H1 (cell line): ENCODE results near the gene LSM2. TPM values are rescaled to one million over a fixed set of nuclear protein-coding genes. Genes with fewer than 3 reads are reported as not detected.

ENCODE experiments used
- CTCF ChIA-PET: fragments of 300-600 bp; sonication (Branson Sonifier 250); formaldehyde crosslinking; loops from one replicate; lab custom pipeline; 2021; ENCODE audit not compliant: partially characterized antibody; lab: Charles Lee
- POLR2A ChIA-PET: fragments of 300-600 bp; sonication (Branson Sonifier 250); formaldehyde crosslinking; loops from one replicate; lab custom pipeline; 2021; ENCODE audit warnings: inconsistent platforms; ENCODE audit not compliant: partially characterized antibody; lab: Charles Lee
- DNase-seq, 2 experiments: peaks; one replicate each; pipeline versions ENCODE4 v3.0.0 to v3.0.0-alpha.2; 2010 to 2022; ENCODE audit warnings: low spot score in 2 of 2, low read depth in 1 of 2, mixed read lengths in 1 of 2
- FAIRE-seq: peaks from 2 replicates; lab custom pipeline; 2011; peaks lifted over from hg19 to GRCh38; lab: Jason Lieb, UNC
- H2AFZ ChIP-seq: 2 replicates; pipeline ENCODE4 v1.8.1; 2012; ENCODE audit warnings: low read length, inconsistent platforms
- H2AK5ac ChIP-seq: 2 replicates; pipeline ENCODE4 v1.6.1; 2013; ENCODE audit warnings: low read depth, low read length
- H2BK120ac ChIP-seq: replicated peaks from 2 replicates; pipeline ENCODE3; 2013; ENCODE audit warnings: low read depth, low read length, inconsistent platforms
- H2BK12ac ChIP-seq: 2 replicates; pipeline ENCODE4 v1.6.1; 2013; ENCODE audit warnings: low read depth, low read length
- H2BK15ac ChIP-seq: 2 replicates; pipeline ENCODE4 v1.6.1; 2013; ENCODE audit warnings: low read length
- H2BK20ac ChIP-seq: 2 replicates; pipeline ENCODE4 v1.6.1; 2013; ENCODE audit warnings: low read length
- H2BK5ac ChIP-seq: 2 replicates; pipeline ENCODE4 v1.6.1; 2013; ENCODE audit warnings: low read depth, low read length
- H3K14ac ChIP-seq: 2 replicates; pipeline ENCODE4 v1.6.1; 2013; ENCODE audit warnings: inconsistent platforms; ENCODE audit not compliant: insufficient read length
- H3K18ac ChIP-seq: 2 replicates; pipeline ENCODE4 v1.6.1; 2013; ENCODE audit warnings: low read length; ENCODE audit errors: extremely low read depth
- H3K23ac ChIP-seq: 2 replicates; pipeline ENCODE4 v1.6.1; 2013; ENCODE audit warnings: inconsistent platforms; ENCODE audit not compliant: insufficient read length
- H3K23me2 ChIP-seq: 2 replicates; pipeline ENCODE4 v1.6.1; 2013; ENCODE audit warnings: low read depth, low read length
- H3K27ac ChIP-seq: 2 replicates; pipeline ENCODE4 v1.6.1; 2011; ENCODE audit warnings: low read depth, low read length, inconsistent platforms
- H3K27me3 ChIP-seq, 4 experiments: replicated peaks in 1 of 4; 1 replicate in 1 of 4; 2 replicates in 3 of 4; pipeline versions ENCODE4 v1.6.1 to v1.8.1; 2011 to 2013; ENCODE audit warnings: low read length in 3 of 4, mild to moderate bottlenecking in 3 of 4, inconsistent platforms in 2 of 4, mixed read lengths in 2 of 4, moderate library complexity in 1 of 4; ENCODE audit not compliant: control insufficient read depth in 3 of 4, insufficient read depth in 3 of 4; ENCODE audit errors: extremely low read depth in 1 of 4
- H3K36me3 ChIP-seq, 4 experiments: 2 replicates each; pipeline versions ENCODE4 v1.6.1 to v1.8.1; 2011 to 2013; ENCODE audit warnings: mild to moderate bottlenecking in 4 of 4, low read length in 3 of 4, moderate library complexity in 2 of 4, control low read depth in 1 of 4, inconsistent platforms in 1 of 4; ENCODE audit not compliant: insufficient read depth in 4 of 4, control insufficient read depth in 2 of 4
- H3K4ac ChIP-seq: replicated peaks from 2 replicates; pipeline ENCODE3; 2013; ENCODE audit warnings: low read length, low read depth, mixed read lengths, inconsistent platforms; ENCODE audit not compliant: insufficient read length
- H3K4me1 ChIP-seq, 4 experiments: replicated peaks in 1 of 4; 1 replicate in 1 of 4; 2 replicates in 3 of 4; pipeline versions ENCODE4 v1.6.1 to v1.8.1; 2011 to 2013; ENCODE audit warnings: low read length in 3 of 4, inconsistent platforms in 2 of 4, mixed read lengths in 1 of 4; ENCODE audit not compliant: insufficient read depth in 4 of 4, control insufficient read depth in 3 of 4
- H3K4me2 ChIP-seq, 2 experiments: 2 replicates each; pipeline versions ENCODE4 v1.6.1 to v1.8.1; 2011 to 2013; ENCODE audit warnings: low read depth in 2 of 2, low read length in 2 of 2, control low read depth in 1 of 2, inconsistent platforms in 1 of 2, mild to moderate bottlenecking in 1 of 2; ENCODE audit not compliant: insufficient read depth in 1 of 2
- H3K4me3 ChIP-seq, 4 experiments: fragments of 200-600, 300-600 bp in 1 of 4; sonication (generic), shearing (Covaris generic), sonication (Bioruptor Twin) in 1 of 4; 2 replicates each; pipeline versions ENCODE4 v1.5.1 to v1.8.1; 2011 to 2016; ENCODE audit warnings: low read length in 4 of 4, low read depth in 3 of 4, control low read depth in 2 of 4, inconsistent platforms in 2 of 4, mild to moderate bottlenecking in 2 of 4, mixed read lengths in 1 of 4, moderate library complexity in 1 of 4; ENCODE audit not compliant: insufficient read depth in 2 of 4; ENCODE audit errors: extremely low read depth in 1 of 4
- H3K56ac ChIP-seq: replicated peaks from 2 replicates; pipeline ENCODE3; 2013; ENCODE audit warnings: low read depth, mild to moderate bottlenecking, mixed read lengths, low read length, inconsistent platforms; ENCODE audit not compliant: insufficient read length
- H3K79me1 ChIP-seq: 2 replicates; pipeline ENCODE4 v1.6.1; 2013; ENCODE audit warnings: low read depth, low read length, control low read depth
- H3K79me2 ChIP-seq, 2 experiments: 2 replicates each; pipeline versions ENCODE4 v1.6.1 to v1.8.1; 2012 to 2013; ENCODE audit warnings: low read length in 2 of 2, mild to moderate bottlenecking in 2 of 2, inconsistent platforms in 1 of 2; ENCODE audit not compliant: insufficient read depth in 2 of 2, control insufficient read depth in 1 of 2
- H3K9ac ChIP-seq, 4 experiments: replicated peaks in 1 of 4; 1 replicate in 1 of 4; 2 replicates in 3 of 4; pipeline versions ENCODE4 v1.6.1 to v1.8.1; 2011 to 2013; ENCODE audit warnings: low read depth in 3 of 4, low read length in 3 of 4, control low read depth in 2 of 4, mild to moderate bottlenecking in 2 of 4, moderate library complexity in 2 of 4, inconsistent platforms in 1 of 4; ENCODE audit errors: extremely low read depth in 1 of 4
- H3K9me3 ChIP-seq, 2 experiments: 2 replicates each; pipeline versions ENCODE4 v1.6.1 to v1.8.1; 2012 to 2013; ENCODE audit warnings: mild to moderate bottlenecking in 2 of 2, moderate library complexity in 2 of 2, control low read depth in 1 of 2, inconsistent platforms in 1 of 2, low read depth in 1 of 2, low read length in 1 of 2, mixed read lengths in 1 of 2; ENCODE audit not compliant: insufficient read depth in 2 of 2
- H4K20me1 ChIP-seq, 2 experiments: replicated peaks in 1 of 2; 2 replicates each; pipeline versions ENCODE3 to v1.8.1; 2011 to 2013; ENCODE audit warnings: inconsistent platforms in 2 of 2, low read length in 2 of 2, mild to moderate bottlenecking in 1 of 2; ENCODE audit not compliant: insufficient read depth in 2 of 2, control insufficient read depth in 1 of 2
- H4K5ac ChIP-seq: 2 replicates; pipeline ENCODE4 v1.6.1; 2013; ENCODE audit warnings: low read length, low read depth, mixed read lengths, inconsistent platforms; ENCODE audit not compliant: insufficient read length
- H4K8ac ChIP-seq: 2 replicates; pipeline ENCODE4 v1.8.0; 2013; ENCODE audit warnings: mild to moderate bottlenecking, moderate library complexity, low read length, inconsistent platforms; ENCODE audit not compliant: insufficient read depth; ENCODE audit errors: extremely low read depth
- H4K91ac ChIP-seq: replicated peaks from 2 replicates; pipeline ENCODE3; 2013; ENCODE audit warnings: low read length, mixed read lengths, inconsistent platforms; ENCODE audit not compliant: insufficient read length
- BCL11A ChIP-seq, 2 experiments: IDR thresholded peaks; one replicate each; pipeline ENCODE4 v1.6.1; 2011; ENCODE audit warnings: low read depth in 2 of 2, low read length in 2 of 2, mild to moderate bottlenecking in 2 of 2
- BRCA1 ChIP-seq: IDR thresholded peaks from 2 replicates; pipeline ENCODE4 v1.6.1; 2012; ENCODE audit warnings: low read depth, low read length, improper control_type of control experiment
- CHD2 ChIP-seq: IDR thresholded peaks from 2 replicates; pipeline ENCODE4 v1.6.1; 2012; ENCODE audit warnings: low read length, improper control_type of control experiment
- CTCF ChIP-seq, 3 experiments: IDR thresholded peaks; 1 replicate in 2 of 3; 2 replicates in 1 of 3; pipeline versions ENCODE4 v1.5.1 to v1.6.1; 2011; ENCODE audit warnings: low read length in 3 of 3, mild to moderate bottlenecking in 3 of 3, inconsistent platforms in 2 of 3, low read depth in 1 of 3, moderate library complexity in 1 of 3; ENCODE audit not compliant: insufficient read depth in 1 of 3; ENCODE audit errors: control extremely low read depth in 1 of 3
- RBBP5 ChIP-seq: IDR thresholded peaks from 2 replicates; pipeline ENCODE4 v1.7.1; 2012; ENCODE audit warnings: low read depth, mild to moderate bottlenecking, inconsistent platforms, low read length, moderate library complexity, borderline replicate concordance
- SIN3A ChIP-seq, 2 experiments: IDR thresholded peaks in 1 of 2; conservative IDR thresholded peaks in 1 of 2; 2 replicates each; pipeline ENCODE4 v1.6.1; 2011 to 2012; ENCODE audit warnings: low read length in 2 of 2, improper control_type of control experiment in 1 of 2, low read depth in 1 of 2, mild to moderate bottlenecking in 1 of 2
- SIRT6 ChIP-seq: IDR thresholded peaks from one replicate; pipeline ENCODE4 v1.7.1; 2012; ENCODE audit warnings: low read length, inconsistent platforms
- WGBS, 2 experiments: shearing (Covaris generic) in 1 of 2; methylation state at CpG; one replicate each; pipeline versions ENCODE4 v1.1.6 to v1.1.7; 2013 to 2015; ENCODE audit warnings: low lambda C conversion rate in 2 of 2, mixed read lengths in 2 of 2, inconsistent platforms in 1 of 2, low coverage in 1 of 2, missing lambda C conversion rate in 1 of 2; ENCODE audit not compliant: insufficient replicate concordance in 2 of 2, insufficient coverage in 1 of 2, insufficient read length in 1 of 2; ENCODE audit errors: extremely low coverage in 1 of 2, missing lambda C conversion rate in 1 of 2; 5-methylcytosine and 5-hydroxymethylcytosine counted together
- polyA plus RNA-seq, 7 experiments: library from polyadenylated mRNA; depleted of rRNA in 3 of 7; stranded (reverse) in 5 of 7; unstranded in 2 of 7; fragments of >200 nt in 5 of 7; fragments of 200-250 nt in 2 of 7; gene quantifications; 1 replicate in 5 of 7; 2 replicates in 1 of 7; 4 replicates in 1 of 7; pipeline versions ENCODE4 v1.2.1 to v1.2.3, GENCODE V29; 2011 to 2013; ENCODE audit warnings: missing spikeins in 2 of 7, mixed read lengths in 2 of 7
- total RNA-seq: library from RNA; stranded (reverse); fragmentation: NEBNext Ultra II Directional; extraction: Animal tissue kit (Norgen Biotek cat#: 25700); gene quantifications from 2 replicates; pipeline ENCODE4 v1.2.1, GENCODE V29; 2021

Gene LSM2
- total and polyA plus RNA-seq, 2 of the 8 experiments (the other 6 are each of a cell fraction or from before 2014, with no cell fraction given): 127 to 168 TPM

GRCh38 chr6:31770860-31771259, 35.9 kb downstream of the LSM2 start:
- H3K27me3 ChIP-seq: no peaks in the 10 kb centered on the region
- ChIA-PET POLR2A (interaction anchor here (0.6 to 2.8 kb wide), 9 partner anchors 10 to 1604 kb away, joined by 3 to 10 read pairs (median 7); partner anchors contain the start of genes HSPA1A, HSPA1L, MSH5 and VARS1), CTCF (interaction anchor here (0.6 to 14.4 kb wide), 18 partner anchors 14 to 97 kb away, joined by 3 to 228 read pairs (median 12); partner anchors contain the start of genes DDAH2, HSPA1B, MPIG6B and MSH5)
- H3K18ac ChIP-seq: no peak overlapping the region
- no peak overlapping the region for H4K5ac ChIP-seq
- peaks cover 0 to 5% (median under 1%) of the 10 kb centered on the region in 4 experiments; a peak in 4 of 7 replicates for H3K4me1 ChIP-seq
- H3K79me2 ChIP-seq: no peaks in the 10 kb centered on the region
- no peak overlapping the region for H2AFZ ChIP-seq
- FAIRE-seq (no peak), DNase-seq (no peak)
- H2BK120ac ChIP-seq: no peak overlapping the region
- H4K8ac ChIP-seq: no peak overlapping the region
- no peaks in the 10 kb centered on the region for H3K36me3 ChIP-seq
- H3K79me1 ChIP-seq: no peaks in the 10 kb centered on the region
- H2BK15ac ChIP-seq: no peak overlapping the region
- H2BK20ac ChIP-seq: no peak overlapping the region
- H3K23me2 ChIP-seq: 0 out of 2 replicates have a peak, but pooled peaks cover 3% of the 10 kb centered on the region
- no peak overlapping the region for H3K4me3 ChIP-seq
- TF ChIP-seq SIN3A (conservative IDR thresholded peaks at IDR 0.05 in 1 of 2, IDR thresholded peaks at IDR 0.05 in 1 of 2; ENCODE audit: low read depth in 1 of 2, low read length in 2 of 2) (no peak), BRCA1 (no peak), CTCF (IDR thresholded peaks at IDR 0.05; ENCODE audit: control extremely low read depth in 1 of 3, insufficient read depth in 1 of 3, low read depth in 1 of 3, low read length in 3 of 3) (no peak), SIRT6 (no peak), RBBP5 (no peak), CHD2 (no peak), BCL11A (IDR thresholded peaks at IDR 0.05; ENCODE audit: low read depth in 2 of 2, low read length in 2 of 2) (no peak)
- H4K91ac ChIP-seq: no peak overlapping the region
- no peak overlapping the region for H3K4me2 ChIP-seq
- WGBS, 2 experiments: 74% methylated on average over 2 of the region's 2 CpGs; no CpG with 5 or more reads in 1 of the 2 experiments
- no peak overlapping the region for H3K9ac ChIP-seq
- no peak overlapping the region for H3K4ac ChIP-seq
- no peak overlapping the region for H3K27ac ChIP-seq
- no peak overlapping the region for H3K14ac ChIP-seq
- no peak overlapping the region for H3K23ac ChIP-seq
- H4K20me1 ChIP-seq: no peaks in the 10 kb centered on the region
- no peak overlapping the region for H2BK12ac ChIP-seq
- H2BK5ac ChIP-seq: no peak overlapping the region
- no peaks in the 10 kb centered on the region for H3K9me3 ChIP-seq
- no peak overlapping the region for H2AK5ac ChIP-seq
- H3K56ac ChIP-seq: no peak overlapping the region
